Measurements from ENCODE around the gene RBM12.

Gene RBM12

DNA sequence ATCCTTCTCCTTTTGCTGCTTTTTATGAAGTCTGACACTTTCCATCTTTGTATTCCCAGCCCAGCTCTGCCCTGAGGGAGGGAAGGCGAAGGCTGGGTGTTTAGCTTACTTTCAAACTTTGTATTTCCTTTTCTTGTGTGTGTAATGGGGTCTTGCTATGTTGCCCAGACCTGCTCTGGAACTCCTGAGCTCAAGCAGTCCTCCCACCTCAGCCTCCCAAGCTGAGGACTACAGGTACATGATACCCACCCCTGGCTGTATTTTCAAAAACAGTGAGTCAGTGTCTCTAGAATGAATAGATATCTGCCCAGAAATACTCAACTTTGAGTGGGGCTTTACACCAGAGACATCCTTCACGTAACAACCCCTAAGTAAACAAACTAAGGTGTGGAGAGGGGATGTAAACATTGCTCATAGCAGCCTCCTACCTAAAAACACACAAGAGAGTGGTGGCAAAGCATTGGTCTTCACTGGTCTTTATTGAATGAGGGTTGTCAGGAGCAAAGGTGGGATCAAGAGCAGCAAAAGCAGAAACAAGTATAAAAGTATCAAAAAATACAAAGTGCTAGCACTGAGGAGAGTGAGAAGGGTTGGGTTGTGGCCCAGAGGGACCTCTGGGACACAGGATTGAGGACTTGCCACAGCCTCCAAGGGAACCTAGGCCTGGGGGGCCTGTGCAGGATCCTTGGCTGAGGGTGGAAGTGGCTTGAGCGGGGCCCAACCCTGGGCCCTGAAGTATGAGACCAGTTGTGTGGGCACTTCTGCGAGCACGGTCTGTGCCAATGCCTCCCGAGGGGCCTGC, 38.9 kb downstream of the RBM12 start:
- peaks cover 52% of the 10 kb centered on the region for H3K36me3 Mint-ChIP-seq
- no peaks in the 10 kb centered on the region for H3K27me3 Mint-ChIP-seq
- no peaks in the 10 kb centered on the region for H3K9me3 Mint-ChIP-seq
- no peaks in the 10 kb centered on the region for H3K4me1 Mint-ChIP-seq
- peak overlapping the region; percentile 10 for H3K27ac Mint-ChIP-seq
- H3K4me3 Mint-ChIP-seq = no peak overlapping the region
- ATAC-seq = no peak

DNA sequence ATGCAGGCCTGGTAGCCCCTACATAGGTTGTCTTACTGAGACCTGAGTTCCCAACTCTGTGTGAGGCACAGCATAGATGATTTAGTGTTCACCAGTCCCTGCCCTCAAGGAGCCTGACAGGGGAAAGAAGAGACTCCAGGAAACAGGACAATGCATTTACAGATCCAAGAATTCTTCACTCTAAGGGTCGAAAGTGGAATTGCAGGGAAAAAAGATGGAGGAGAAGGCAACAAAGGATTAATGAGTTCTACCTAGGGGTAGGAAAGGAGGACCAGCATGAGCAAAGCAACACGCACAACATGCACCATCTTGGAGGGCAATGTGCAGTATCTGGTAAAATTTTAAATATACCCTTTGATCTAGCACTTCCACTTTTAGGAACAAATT, 43.1 kb downstream of the RBM12 start:
- peaks cover 19% of the 10 kb centered on the region for H3K36me3 Mint-ChIP-seq
- H3K4me3 Mint-ChIP-seq = no peak overlapping the region

DNA sequence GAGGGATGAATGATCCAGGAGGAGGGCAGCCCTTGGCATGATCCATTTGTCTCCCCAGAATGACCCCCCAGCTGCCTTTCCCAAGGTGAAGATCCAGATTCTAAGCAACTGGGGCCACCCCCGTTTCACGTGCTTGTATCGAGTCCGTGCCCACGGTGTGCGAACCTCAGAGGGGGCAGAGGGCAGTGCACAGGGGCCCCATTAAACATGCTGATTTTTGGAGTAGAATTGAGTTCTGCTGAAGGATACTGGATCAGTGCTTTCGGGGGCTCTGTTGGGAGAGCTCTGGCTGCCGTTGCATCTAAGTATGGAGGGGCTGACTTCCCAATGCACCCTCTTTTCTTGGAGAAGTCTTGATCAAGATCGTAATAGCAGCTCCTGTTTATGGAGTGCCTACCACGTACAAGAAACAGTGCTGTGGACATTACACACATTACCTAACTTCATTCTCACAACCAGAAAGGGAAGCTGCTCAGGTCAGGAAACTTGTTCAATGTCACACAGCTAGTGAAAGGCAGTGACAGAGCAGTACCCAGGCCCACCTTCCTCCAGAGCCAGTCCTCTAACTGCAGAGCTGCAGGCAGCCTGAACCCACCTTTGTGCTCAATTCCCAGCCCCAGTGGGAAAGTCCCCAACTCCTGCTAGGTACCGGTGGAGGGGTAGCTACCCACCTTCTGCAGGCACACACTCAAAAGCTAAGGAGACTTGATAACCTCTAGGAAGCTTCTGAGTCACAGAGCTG, 43.7 kb downstream of the RBM12 start:
- Mint-ChIP-seq H3K27ac (no peak overlapping the region), H3K9me3 (no peaks in the 10 kb centered on the region), H3K4me3 (no peak overlapping the region), H3K36me3 (peaks cover 13% of the 10 kb centered on the region), H3K4me1 (peaks cover 39% of the 10 kb centered on the region), H3K27me3 (peaks cover 11% of the 10 kb centered on the region)
- ATAC-seq = no peak

More for the DNA sequence above, 43.1 kb downstream of the RBM12 start:
- peaks cover 11% of the 10 kb centered on the region for H3K27me3 Mint-ChIP-seq
- no peak for ATAC-seq
- no peak overlapping the region for H3K27ac Mint-ChIP-seq
- no peaks in the 10 kb centered on the region for H3K9me3 Mint-ChIP-seq
- H3K4me1 Mint-ChIP-seq = peaks cover 38% of the 10 kb centered on the region

DNA sequence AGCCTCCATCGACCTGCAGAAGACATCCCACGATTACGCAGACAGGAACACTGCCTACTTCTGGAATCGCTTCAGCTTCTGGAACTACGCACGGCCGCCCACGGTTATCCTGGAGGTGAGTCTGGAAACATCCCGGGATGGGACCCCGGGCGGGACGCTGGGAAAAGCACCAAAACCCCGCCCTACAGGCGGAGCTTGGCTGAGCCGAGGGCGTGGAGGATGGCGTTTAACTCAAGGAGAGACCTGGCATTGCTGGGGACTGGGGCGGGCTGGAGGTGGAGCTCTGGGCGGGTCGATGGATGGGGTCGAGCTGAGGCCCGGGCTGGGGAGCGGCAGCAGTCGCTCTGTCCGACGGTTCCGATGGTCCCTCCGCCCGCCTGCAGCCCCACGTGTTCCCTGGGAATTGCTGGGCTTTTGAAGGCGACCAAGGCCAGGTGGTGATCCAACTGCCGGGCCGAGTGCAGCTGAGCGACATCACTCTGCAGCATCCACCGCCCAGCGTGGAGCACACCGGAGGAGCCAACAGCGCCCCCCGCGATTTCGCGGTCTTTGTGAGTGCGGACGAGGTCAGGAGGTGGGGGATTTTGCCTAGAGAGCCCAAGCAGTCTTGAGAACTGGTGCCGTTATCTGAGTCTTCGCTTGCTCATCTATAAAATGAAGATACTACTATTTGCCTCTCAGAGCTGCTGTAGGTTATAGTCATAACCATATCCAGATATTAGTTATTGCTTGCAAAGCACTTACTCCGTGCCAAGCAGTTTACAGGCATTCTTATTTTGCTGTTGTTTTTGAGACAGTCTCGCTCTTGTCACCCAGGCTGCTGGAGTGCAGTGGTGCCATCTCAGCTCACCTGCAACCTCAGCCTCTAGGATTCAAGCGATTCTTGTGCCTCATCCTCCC, 45.3 kb downstream of the RBM12 start:
- Mint-ChIP-seq H3K27ac (peak overlapping the region; percentile 40), H3K4me1 (peaks cover 52% of the 10 kb centered on the region), H3K9me3 (no peaks in the 10 kb centered on the region), H3K36me3 (peaks cover 5% of the 10 kb centered on the region), H3K27me3 (peaks cover 11% of the 10 kb centered on the region), H3K4me3 (peak overlapping the region; percentile 90)
- ATAC-seq = peak; percentile 60

DNA sequence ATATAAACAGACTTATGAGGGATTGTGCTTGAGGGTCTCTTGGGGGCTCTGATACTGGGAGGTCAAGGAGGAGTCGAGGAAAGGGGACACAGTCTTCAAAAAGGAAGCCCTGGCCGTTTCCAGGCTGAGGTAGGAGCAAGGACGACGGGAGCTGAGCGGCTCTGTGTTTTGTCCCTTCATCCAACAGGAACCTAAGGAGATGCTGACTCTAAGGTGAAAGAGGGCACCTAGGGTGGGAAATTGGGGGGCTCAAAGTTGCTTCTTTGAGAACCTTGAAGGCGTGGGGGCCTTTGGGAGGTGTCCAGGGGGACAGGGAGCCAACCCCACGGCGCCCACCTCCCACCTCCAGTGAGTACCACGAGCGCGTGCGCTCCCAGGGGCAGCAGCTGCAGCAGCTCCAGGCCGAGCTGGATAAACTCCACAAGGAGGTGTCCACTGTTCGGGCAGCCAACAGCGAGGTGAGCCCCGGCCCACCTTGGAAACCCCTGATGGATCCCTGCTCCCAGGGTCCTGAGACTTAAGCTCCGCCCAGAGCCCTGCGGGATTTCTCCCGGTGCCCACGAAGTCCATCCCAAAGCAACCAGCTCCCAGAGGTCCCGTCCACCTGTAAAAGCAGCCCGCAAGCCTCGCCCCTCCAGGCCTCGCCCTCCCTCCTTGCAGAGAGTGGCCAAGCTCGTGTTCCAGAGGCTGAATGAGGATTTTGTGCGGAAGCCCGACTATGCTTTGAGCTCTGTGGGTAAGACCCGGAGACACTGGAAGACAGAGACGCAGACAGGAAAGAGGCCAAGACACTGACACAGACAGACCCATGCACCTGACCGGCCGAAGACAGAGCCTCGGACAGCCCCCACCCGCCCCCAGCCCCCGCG, 46.2 kb downstream of the RBM12 start:
- Mint-ChIP-seq H3K27me3 (peaks cover 11% of the 10 kb centered on the region), H3K36me3 (peaks cover 5% of the 10 kb centered on the region), H3K4me1 (peaks cover 56% of the 10 kb centered on the region), H3K9me3 (no peaks in the 10 kb centered on the region), H3K4me3 (peak overlapping the region; percentile 90), H3K27ac (peak overlapping the region; percentile 91)
- ATAC-seq = no peak

DNA sequence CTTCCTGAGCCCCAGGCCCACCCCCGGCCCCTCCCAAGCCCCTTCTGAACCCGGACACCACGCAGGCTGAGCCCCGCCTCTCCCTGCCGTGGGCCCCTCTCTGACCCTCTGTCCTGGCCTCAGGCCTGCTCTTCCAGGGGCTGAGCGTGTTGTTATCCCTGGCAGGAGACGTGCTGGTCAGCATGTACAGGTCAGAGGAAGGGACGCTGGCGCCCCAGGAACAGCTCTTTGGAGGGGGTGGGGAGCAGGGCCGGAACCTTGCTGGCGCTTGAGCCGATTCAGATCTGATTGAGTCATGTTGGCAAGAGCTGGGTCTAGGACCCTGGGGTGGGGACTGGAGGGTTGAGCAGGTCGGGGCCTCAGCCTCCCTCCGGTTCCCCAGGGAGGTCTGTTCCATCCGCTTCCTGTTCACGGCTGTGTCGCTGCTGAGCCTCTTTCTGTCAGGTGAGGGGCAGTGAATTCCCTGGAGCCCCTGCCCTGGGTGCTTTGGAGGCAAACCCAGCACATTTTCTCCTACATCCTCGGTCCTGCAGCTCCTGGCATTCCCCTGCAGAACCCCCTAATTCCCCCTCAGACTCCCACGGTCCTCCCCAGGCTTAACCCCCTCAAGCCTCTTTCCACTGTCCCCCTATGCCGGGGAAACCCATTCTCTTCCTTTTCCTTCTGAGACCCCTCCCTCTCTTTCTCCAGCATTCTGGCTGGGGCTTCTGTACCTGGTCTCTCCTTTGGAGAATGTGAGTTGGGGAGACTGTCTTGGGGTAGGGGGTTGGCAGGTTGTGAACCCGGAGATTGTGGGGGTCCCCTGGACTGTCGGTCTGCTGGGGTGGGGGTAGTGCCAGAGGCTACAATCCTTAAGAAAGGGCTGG, 47.1 kb downstream of the RBM12 start:
- Mint-ChIP-seq H3K4me1 (peaks cover 58% of the 10 kb centered on the region), H3K27ac (peak overlapping the region; percentile 91), H3K4me3 (peak overlapping the region; percentile 90), H3K27me3 (peaks cover 11% of the 10 kb centered on the region), H3K9me3 (no peaks in the 10 kb centered on the region), H3K36me3 (peaks cover 5% of the 10 kb centered on the region)
- no peak for ATAC-seq

DNA sequence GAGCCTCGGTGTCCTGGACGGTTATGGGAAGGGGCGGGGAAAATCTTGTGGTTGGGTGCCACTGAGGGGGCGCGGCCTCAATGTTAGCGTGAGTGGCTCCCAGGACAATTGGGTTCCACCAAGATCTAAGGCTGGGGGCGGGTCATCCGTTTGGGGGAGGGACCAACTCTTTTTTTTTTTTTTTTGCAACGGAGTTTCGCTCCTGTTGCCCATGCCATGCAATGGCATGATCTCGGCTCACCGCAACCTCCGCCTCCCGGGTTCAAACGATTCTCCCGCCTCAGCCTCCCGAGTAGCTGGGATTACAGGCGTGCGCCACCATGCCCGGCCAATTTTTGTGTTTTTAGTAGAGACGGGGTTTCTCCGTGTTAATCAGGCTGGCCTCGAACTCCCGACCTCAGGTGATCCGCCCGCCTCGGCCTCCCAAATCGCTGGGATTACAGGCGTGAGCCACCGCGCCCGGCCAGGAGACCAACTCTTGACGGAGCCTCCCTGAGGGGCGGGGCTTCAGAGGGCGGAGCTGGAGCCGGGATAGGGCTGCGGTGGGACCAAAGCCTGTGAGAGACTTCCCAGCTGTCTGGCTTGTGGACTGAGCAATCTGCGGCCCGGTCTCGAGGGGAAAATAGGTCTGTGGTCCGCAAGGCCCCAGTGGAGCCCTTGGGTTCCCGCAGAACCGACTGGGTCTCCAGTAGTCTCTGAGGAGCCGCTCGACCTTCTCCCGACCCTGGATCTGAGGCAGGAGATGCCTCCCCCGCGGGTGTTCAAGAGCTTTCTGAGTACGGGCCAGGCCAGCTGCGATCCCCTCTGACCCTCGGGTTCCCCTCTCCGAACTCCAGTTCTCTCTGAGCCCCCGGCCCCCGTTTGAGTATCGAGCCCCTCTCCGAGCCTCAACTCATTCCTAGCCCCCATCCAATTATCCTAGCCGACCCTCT, 48.0 kb downstream of the RBM12 start:
- Mint-ChIP-seq H3K27ac (peak overlapping the region; percentile 91), H3K27me3 (peaks cover 11% of the 10 kb centered on the region), H3K9me3 (no peaks in the 10 kb centered on the region), H3K4me1 (peaks cover 67% of the 10 kb centered on the region), H3K4me3 (peak overlapping the region; percentile 90), H3K36me3 (peaks cover 4% of the 10 kb centered on the region)
- no peak for ATAC-seq

DNA sequence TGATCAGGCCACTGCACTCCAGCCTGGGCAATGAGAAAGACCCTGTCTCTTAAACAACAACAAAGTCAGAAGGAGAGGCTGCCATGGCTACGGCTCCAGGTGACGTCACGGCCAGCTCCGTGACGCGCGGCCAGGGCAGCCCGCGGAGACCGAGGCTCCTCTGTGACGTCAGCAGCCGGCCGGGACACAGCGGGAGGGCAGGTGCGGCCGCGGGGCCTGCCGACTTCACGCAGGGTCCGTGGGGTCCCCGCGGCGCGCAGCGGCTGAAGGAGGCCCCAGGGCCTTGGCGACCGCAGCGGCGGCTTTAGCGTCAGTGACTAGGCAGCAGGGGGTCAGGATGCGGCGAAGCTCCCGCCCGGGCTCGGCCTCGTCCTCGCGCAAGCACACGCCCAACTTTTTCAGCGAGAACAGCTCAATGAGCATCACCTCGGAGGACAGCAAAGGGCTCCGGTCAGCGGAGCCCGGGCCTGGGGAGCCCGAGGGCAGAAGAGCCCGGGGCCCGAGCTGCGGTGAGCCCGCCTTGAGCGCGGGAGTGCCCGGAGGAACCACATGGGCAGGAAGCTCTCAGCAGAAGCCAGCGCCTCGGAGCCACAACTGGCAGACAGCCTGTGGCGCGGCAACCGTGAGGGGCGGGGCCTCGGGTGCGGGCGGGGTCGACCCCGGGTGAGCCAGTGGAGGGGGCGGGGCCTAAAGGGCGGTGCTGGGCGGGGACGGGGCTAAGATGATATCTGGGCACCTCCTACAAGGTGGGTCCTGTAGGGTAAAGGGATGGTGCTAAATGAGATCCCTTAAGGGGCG, 48.8 kb downstream of the RBM12 start, which contains the start of gene SPAG4:
SPAG4 (plus strand) TSS at position 163 of the 798 bp plus-strand sequence; CDS start at position 338, 175 bp downstream.
- Mint-ChIP-seq H3K36me3 (no peaks in the 10 kb centered on the region), H3K4me1 (peaks cover 76% of the 10 kb centered on the region)
- ATAC-seq = peak; percentile 96

DNA sequence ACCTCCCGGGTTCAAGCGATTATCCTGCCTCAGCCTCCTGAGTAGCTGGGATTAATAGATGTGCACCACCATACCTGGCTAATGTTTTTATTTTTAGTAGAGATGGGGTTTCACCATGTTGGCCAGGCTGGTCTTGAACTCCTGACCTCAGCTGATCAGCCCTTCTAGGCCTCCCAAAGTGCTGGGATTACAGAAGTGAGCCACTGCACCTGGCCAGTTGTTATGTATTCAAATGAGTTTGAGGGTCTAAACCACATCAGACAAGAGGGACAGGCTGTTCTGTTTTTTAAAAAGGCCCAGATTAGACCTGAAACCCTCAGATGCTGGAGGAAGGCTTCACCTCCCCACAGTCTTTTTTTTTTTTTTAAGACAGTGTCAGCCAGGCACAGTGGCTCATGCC, 53.2 kb downstream of the RBM12 start:
- H3K36me3 Mint-ChIP-seq = no peaks in the 10 kb centered on the region
- no peak overlapping the region for H3K27ac Mint-ChIP-seq
- H3K4me1 Mint-ChIP-seq = peaks cover 45% of the 10 kb centered on the region
- H3K27me3 Mint-ChIP-seq = no peaks in the 10 kb centered on the region
- H3K9me3 Mint-ChIP-seq = no peaks in the 10 kb centered on the region
- no peak overlapping the region for H3K4me3 Mint-ChIP-seq
- ATAC-seq = peak; percentile 14

More for the DNA sequence above, 48.8 kb downstream of the RBM12 start, which contains the start of gene SPAG4:
- Mint-ChIP-seq H3K9me3 (no peaks in the 10 kb centered on the region), H3K27ac (peak within 1 kb of the TSS; percentile 91), H3K4me3 (peak within 1 kb of the TSS; percentile 90), H3K27me3 (peaks cover 11% of the 10 kb centered on the region)

DNA sequence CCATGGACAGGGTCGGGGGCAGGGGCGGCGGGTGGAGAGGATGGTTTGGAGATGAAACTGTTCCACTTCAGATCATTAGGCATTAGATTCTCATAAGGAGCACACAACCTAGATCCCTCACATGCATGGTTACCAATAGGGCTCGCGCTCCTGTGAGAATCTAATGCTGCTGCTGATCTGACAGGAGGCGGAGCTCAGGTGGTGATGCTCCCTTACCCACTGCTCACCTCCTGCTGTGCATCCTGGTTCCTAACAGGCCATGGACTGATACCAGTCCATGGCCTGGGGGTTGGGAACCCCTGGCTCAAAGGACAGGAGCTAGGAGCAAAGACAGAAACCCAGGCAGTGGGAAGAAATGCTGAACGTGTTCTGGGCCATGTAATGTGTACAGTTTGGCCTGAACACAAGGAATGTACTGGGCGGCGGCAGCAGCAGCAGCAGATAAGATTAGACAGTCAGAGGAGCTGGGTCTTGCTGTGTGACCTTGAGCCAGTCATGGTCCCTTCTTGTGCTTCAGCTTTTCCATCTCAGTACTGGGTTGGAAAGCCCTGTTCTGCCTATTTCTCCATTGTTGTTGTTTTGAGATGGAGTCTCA, 53.8 kb downstream of the RBM12 start:
- Mint-ChIP-seq H3K27ac (no peak overlapping the region), H3K27me3 (no peaks in the 10 kb centered on the region), H3K4me3 (no peak overlapping the region), H3K36me3 (no peaks in the 10 kb centered on the region), H3K4me1 (peaks cover 44% of the 10 kb centered on the region), H3K9me3 (no peaks in the 10 kb centered on the region)
- ATAC-seq = no peak

DNA sequence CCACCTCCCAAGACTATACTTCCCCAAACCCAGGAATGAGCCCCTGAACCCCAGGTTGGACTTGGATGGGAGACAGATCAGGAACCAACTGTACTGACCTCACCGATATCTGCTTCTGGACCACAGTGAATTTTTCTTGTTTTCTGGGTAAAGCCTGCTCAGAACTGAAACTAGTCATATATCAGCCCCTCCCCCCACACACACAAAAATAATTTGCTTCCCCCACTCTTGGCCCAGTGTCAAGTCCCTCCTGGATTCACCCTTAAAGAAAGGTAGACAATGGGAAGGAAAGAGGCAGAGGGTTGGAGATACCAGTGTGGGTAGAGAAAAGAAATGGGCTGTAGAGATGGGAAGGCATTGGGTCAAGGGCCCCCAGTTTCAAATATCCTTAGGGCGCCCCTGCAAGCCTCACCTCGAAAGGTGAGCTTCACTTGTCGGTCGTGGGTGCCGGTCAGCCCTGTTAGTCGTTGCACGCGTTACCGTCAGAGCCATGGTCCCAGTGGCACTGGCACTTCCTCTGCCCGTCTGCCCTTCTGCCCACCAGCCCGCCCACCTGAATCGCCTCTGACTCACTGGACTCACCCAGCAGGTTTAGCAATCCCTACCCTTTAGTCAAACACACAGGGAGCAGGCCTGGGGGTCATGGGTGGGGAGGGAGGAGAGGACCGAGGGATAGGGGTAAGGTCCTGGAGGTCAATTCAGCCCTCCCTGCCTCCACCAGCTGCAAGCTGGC, 57.5 kb downstream of the RBM12 start:
- no peak overlapping the region for H3K4me3 Mint-ChIP-seq
- peak overlapping the region; percentile 38 for H3K27ac Mint-ChIP-seq
- H3K9me3 Mint-ChIP-seq = no peaks in the 10 kb centered on the region
- ATAC-seq = no peak
- no peaks in the 10 kb centered on the region for H3K36me3 Mint-ChIP-seq
- peaks cover 17% of the 10 kb centered on the region for H3K27me3 Mint-ChIP-seq
- H3K4me1 Mint-ChIP-seq = peaks cover 26% of the 10 kb centered on the region
